NCI-H82 (cell line): Measurements from ENCODE around the gene MAS1.
"Not testable (repeated sequence)": the region's sequence is repeated elsewhere in the genome, so short reads cannot be mapped to it uniquely, and the experiment has no call there.

Source experiments
- DNase-seq: peaks from one replicate; lab custom pipeline; 2025; lab: John Stamatoyannopoulos, UW

The MAS1 gene

DNA sequence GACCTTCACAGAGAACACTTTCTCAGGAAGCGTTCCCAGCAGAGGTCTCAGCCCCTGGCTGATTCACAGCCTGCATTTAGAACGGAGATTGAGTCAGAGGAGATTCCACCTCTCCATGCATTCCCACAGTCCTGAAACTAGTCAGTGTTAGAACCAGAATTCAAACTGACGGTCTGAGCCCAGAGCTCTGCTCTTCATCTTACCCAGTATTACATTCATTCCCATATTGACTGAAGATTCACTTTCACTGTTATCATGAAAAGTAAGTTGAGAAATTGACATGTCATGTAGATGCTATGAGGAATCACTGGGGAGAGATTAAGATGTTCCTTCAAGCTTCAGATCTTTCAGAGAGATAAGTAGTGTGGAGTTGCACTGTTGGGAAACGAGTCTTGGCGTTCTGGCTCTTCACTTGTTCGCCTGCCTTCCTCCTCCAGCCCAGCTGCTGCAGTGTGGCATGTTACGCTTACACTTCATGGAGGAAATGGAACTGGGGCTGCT lies 28.3 kb downstream of the MAS1 start:
- no peak for DNase-seq

GRCh38 chr6:159919800-159920199 lies 29.0 kb downstream of the MAS1 start:
- no peak for DNase-seq

- not testable (repeated sequence) for DNase-seq
Observed at GRCh38 chr6:159924150-159924549, 33.4 kb downstream of the MAS1 start.

DNA sequence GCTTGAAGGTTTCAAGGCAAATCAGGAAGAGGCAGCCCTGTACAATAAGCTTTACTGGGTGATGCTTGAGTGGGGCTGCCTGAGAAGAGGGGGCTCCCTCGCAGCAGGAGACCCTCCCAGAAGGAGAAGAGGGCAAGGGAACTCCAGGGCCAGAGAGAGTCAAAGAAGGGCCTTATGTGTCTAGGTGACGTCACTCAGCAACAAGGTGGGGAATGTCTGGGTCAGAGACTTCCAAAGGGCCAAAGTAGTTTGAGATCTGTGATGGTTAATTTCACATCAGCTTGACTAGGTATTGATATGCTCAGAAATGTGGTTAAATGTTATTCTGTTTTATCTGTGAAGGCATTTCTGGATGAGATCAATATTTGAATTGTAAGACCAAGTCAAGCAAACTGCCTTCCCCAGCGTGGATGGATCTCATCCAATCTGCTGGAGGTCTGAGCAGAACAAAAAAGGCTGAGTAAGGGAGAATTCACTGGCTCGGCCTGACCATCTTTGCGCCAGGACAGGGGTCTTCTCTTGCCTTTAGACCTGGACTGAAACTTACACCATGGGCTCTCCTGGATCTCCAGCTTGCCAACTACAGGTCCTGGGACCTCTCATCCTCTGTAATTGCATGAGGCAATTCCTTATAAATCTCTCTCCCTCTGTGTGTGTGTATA lies 35.9 kb downstream of the MAS1 start:
- DNase-seq: no peak

- peak; percentile 56 for DNase-seq
Observed at GRCh38 chr6:159929819-159930218, 39.0 kb downstream of the MAS1 start.

- DNase-seq: no peak
Observed at GRCh38 chr6:159931112-159931511, 40.3 kb downstream of the MAS1 start.

DNA sequence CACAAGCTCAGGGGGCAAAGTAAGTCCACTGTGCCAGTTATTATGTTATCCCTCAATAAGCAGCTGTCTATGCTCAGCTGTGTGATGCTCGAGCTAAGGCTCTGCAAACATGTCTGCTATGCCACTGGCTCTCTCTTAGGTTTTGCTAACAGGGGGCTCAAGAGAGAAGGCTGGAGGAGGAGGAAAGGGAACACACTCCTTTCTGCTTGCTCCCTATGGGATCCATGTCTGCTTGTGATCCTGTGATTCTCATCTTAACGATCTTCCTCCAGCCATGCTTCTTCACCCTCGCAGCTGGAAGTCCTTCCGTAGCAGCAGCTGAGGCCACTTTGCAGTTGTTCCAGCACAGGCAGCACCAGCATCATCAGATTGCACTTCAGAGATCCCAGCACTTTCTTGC lies 41.1 kb downstream of the MAS1 start:
- DNase-seq: peak; percentile 34

DNA sequence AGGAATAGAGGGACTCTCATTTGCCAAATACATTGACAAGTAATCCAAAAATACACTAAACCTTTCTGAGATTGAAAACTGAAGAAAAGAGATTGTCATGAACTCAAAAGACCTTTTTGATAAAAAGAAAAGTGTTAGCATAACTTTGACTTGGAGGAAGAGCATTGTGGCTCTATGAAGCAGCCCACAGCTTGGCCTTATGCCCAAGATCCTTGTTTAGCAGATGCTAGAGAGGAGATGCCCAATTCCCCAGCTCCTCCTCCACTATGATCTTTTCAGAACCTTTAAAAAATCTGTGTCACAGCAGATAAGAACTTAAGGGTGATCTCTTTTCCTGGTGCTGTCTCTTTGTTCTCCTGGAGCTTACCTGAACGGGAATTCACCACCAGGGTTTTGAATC lies 42.3 kb downstream of the MAS1 start:
- no peak for DNase-seq

DNA sequence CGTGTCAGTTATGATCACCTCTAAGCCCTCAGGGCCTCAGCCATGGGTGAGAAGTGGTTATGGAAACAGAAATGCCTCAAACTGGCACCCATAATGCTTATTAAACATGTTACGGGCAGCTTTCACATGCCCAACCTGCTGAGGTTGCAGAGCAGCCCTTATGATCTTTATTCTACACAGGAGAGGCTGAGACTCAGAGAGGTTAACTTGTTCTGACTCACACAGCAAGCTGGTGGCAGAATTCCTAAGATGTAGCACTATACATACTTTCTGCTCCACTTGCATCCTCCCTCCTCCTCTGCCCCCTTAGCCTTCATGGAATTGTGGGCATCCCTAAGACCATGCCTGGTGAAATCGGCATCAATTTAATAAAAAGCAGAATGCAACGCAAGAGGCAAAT lies 43.4 kb downstream of the MAS1 start:
- no peak for DNase-seq

- DNase-seq: no peak
Observed at GRCh38 chr6:159935065-159935464, 44.3 kb downstream of the MAS1 start.

DNA sequence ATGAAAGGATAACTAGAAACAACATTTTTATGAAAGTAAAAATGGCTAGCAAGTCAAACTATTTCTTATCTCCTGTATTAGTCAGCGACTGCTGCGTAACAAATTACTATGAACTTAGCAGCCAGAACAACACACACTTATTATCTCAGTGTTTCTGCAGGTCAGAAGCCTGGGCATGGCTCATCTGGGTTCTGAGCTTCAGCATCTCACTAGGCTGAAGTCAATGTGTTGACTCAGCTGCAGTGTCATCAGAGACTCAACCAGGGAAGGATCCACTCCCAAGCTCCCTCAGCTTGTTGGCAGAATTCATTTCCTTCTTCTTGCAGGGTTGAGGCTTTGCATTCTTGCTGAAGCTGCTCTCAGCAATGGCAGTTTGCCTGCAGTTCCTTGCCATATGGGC lies 44.8 kb downstream of the MAS1 start:
- DNase-seq: no peak

DNA sequence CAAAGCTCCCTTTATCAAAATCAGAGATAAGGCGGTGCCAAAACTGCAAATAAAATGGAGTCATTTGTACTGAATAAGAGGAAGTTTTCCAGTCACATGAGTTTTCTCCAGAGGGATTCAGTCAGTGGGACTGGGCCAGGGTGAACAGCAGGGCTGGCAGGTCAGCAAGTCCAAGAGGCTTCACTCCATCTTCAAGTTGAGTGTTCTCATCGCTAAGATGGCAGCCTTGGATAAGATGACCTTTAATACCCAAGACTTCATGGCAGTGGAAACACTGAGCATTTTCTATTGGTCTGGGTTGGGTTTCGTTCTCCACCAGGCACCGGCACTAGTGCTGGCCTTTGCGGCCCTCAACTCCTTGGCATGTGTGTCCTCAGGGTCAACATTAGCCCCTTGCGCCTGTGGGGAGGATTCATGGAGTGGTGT lies 48.8 kb downstream of the MAS1 start:
- no peak for DNase-seq
